T-helper 1 cell treated with Interleukin-12 subunit alpha and Interleukin-12 subunit beta and Interleukin-4 antibody, amounts not matched to agents 30 ng/mL and 1 ng/mL, for 36 hours (primary cell): Measurements from ENCODE around the gene TP53I3. TPM values are rescaled to one million over a fixed set of nuclear protein-coding genes. Genes with fewer than 3 reads are reported as not detected.
"Not testable (repeated sequence)": the region's sequence is repeated elsewhere in the genome, so short reads cannot be mapped to it uniquely, and the experiment has no call there.

Experiments used
- intact Hi-C: fragments of 100-400 bp; cut with micrococcal nuclease; formaldehyde crosslinking; loops from one replicate; pipeline ENCODE4 v1.15.1; 2024
- total RNA-seq: library from RNA; stranded (reverse); gene quantifications from 2 replicates; pipeline ENCODE4 v1.2.3, GENCODE V29; 2022

The TP53I3 gene, protein sequence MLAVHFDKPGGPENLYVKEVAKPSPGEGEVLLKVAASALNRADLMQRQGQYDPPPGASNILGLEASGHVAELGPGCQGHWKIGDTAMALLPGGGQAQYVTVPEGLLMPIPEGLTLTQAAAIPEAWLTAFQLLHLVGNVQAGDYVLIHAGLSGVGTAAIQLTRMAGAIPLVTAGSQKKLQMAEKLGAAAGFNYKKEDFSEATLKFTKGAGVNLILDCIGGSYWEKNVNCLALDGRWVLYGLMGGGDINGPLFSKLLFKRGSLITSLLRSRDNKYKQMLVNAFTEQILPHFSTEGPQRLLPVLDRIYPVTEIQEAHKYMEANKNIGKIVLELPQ
- 0.91 and 1.1 TPM in 2 replicates for total RNA-seq

DNA sequence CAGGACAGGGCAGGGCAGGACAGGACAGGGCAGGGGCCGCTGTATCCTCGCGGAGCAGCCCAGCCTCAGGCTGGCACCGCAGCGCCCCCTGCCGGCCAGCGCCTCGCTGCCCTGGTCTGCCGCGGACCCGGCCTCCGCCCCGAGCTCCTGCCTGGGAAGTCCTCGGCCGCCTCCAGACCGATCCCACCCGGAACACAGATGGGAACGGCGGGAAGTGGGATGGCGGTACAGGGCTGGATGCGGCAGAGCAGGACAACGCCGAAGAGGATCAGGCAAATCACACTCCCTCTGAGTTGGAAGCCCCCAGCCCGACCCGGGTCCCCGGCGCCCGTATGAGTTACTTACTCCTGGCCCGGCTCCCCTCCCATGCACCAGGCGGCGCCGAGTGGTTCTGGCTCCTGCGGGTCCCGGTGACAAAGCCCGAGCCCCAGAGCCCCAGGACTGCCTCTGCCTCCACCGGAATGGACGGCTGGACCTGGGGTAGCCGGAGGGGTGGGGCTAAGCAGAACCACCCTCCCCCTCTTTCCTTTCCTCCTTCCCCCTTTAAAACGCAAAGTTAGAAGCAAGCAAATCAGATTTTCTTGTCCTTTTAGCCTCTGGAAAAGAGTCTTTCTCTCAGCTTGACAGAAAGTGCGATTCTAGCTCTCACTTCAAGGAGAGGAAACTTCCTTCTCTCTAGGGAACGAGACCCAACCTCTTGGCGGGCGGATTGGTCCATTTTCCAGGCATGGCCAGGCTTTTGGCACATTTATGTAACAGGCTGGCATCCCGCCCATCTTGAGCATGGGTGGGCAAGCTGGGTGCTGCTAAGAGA is at the start of gene TP53I3:
Gene TP53I3 (minus strand): TSS at position 449 of the 814 bp plus-strand sequence. CDS start 508 bp downstream, outside the sequence.
- intact Hi-C loops = loop anchor here (1.0 to 2.0 kb wide), 8 partner anchors 8 to 298 kb away; partner anchors contain the start of genes ATAD2B, FAM228B, ITSN2 and PFN4

GRCh38 chr2:24132543-24132942 is 47.9 kb upstream of the TP53I3 start:
- intact Hi-C loops = no loop called here

GRCh38 chr2:24125956-24126355 is 41.3 kb upstream of the TP53I3 start:
- intact Hi-C loops = loop anchor here (2.0 kb wide), 1 partner anchor 199 kb away; the partner anchor contains the start of gene ATAD2B

GRCh38 chr2:24123922-24124580 is 39.4 kb upstream of the TP53I3 start:
- intact Hi-C loops = loop anchor here (1.0 to 2.0 kb wide), 4 partner anchors 39 to 197 kb away; partner anchors contain the start of genes ATAD2B, SF3B6, TP53I3 and WDCP

DNA sequence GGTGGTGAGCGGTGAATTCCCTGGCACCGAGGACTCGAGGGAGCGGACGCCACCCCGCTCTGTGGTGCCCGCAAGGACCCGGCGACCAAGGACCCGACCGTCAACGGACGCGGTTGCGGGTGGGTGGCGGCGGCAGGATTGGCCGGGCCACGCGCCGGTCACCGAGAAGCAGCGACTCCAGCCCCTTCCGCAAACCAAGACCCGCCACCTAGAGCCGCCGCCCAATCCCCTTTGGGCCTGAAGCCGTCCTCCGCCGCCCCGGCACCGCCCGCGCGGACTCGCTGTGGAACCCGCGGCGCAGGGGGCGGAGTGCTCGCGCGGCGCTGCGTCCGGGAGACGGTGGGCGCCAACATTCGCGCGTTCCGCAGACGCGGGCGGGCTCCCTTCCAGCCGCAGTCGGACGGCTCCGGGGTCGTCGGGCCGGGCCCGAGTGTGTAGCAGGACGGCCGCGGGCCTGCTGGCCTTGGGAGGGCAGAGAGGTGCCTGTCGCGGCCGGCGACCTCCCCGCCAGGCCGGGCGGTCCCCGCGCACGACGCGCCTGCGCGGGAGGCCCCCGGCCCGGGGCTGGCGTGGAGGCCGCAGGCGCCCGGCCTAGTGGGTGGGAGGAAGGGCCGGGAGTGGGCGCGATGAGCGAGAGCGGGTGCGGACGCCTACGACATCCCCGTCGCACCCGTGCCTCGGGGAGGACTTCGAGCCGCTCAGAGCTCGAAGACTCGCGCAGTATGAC is 38.7 kb upstream of the TP53I3 start, which contains the start of the genes FAM228B and PFN4:
Gene FAM228B (plus strand): TSS at position 275 of the 727 bp plus-strand sequence. CDS start 893 bp downstream, outside the sequence.
Gene PFN4 (minus strand): TSS at position 140 of the 727 bp plus-strand sequence. CDS start 799 bp downstream, outside the sequence.
- intact Hi-C loops = loop anchor here (1.0 to 2.0 kb wide), 3 partner anchors 39 to 77 kb away; partner anchors contain the start of genes SF3B6, TP53I3 and WDCP

- intact Hi-C loops = loop anchor here (1.0 to 2.0 kb wide), 4 partner anchors 38 to 184 kb away; partner anchors contain the start of genes SF3B6, TP53I3 and WDCP
Measured at GRCh38 chr2:24122366-24123194, 37.9 kb upstream of the TP53I3 start.

- intact Hi-C loops = no loop called here
Measured at GRCh38 chr2:24121469-24121868, 36.8 kb upstream of the TP53I3 start.

- intact Hi-C loops = no loop called here
Measured at GRCh38 chr2:24121066-24121465, 36.4 kb upstream of the TP53I3 start.

GRCh38 chr2:24117902-24118301 is 33.3 kb upstream of the TP53I3 start:
- intact Hi-C loops = no loop called here

GRCh38 chr2:24115057-24115456 is 30.4 kb upstream of the TP53I3 start:
- intact Hi-C loops = no loop called here

- intact Hi-C loops = no loop called here
Measured at GRCh38 chr2:24111407-24111901, 26.8 kb upstream of the TP53I3 start.

DNA sequence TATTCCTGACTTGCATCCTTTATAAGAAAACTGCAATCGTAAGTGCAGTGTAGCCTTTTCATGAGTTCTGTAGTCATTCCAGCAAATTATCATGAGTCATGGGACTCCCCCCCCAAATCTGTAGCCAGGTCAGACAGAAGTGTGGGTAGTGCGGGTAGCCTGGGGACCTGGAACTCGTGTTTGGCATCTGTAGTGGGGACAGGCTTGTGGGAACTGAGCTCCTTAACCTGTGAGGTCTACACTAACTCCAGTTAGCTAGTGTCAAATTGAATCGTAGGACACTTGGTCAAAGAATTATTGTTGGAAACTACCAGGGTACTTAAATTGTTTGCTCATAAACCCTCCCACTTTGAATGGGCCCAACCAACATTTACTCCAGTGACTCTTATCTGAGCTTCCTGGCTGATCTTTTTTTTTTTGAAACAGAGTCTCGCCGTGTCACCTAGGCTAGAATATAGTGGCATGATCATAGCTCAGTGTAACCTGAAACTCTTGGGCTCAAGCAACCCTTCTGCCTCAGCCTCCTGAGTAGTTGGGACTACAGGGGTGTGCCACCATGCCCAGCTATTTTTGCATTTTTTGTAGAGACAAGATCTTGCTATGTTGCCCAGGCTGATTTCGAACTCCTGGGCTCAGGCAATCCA is 26.1 kb upstream of the TP53I3 start:
- intact Hi-C loops = no loop called here

GRCh38 chr2:24109431-24109830 is 24.8 kb upstream of the TP53I3 start:
- intact Hi-C loops = not testable (repeated sequence)

DNA sequence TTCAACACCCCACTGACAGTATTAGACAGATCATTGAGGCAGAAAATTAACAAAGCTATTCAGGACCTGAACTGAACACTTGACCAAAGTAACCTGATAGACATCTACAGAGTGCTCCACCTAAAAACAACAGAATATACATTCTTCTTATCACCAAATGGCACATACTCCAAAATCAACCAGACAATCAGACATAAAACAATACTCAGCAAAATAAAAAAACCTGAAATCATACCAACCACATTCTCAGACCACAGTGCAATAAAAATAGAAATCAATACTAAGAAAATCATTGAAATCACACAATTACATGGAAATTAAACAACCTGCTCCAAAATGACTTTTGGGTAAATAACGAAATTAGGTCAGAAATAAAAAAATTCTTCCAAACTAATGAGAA is 22.7 kb upstream of the TP53I3 start:
- intact Hi-C loops = no loop called here

DNA sequence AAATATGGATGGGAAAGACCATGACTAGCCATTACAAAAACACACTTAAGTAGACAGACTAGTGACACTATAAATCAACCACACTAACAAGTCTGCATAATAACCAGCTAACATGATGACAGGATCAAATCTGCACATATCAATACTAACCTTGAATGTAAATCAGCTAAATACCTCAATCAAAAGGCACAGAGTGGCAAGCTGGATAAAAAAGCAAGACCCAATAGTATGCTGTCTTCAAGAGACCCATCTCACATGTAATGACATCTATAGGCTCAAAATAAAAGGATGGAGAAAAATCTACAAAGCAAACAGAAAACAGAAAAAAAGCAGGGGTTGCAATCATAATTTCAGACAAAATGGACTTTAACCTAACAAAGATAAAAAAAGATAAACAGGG is 22.2 kb upstream of the TP53I3 start:
- intact Hi-C loops = no loop called here

DNA sequence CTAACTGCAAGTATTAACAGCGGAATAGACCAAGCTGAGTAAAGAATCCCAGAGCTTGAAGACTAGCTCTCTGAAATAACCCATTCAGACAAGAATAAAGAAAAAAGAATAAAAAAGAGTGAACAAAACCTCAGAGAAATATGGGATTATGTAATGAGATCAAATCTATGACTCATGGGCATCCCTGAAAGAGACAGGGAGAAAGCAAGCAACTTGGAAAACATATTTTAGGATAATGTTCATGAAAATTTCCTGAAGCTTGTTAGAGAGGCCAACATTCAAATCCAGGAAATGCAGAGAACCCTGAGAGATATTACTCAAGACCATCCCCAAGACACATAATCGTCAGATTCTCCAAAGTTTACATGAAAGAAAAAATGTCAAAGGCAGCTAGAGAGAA is 21.2 kb upstream of the TP53I3 start:
- intact Hi-C loops = no loop called here

- intact Hi-C loops = no loop called here
Measured at GRCh38 chr2:24104906-24105305, 20.3 kb upstream of the TP53I3 start.

- intact Hi-C loops = no loop called here
Measured at GRCh38 chr2:24104110-24104650, 19.5 kb upstream of the TP53I3 start.

DNA sequence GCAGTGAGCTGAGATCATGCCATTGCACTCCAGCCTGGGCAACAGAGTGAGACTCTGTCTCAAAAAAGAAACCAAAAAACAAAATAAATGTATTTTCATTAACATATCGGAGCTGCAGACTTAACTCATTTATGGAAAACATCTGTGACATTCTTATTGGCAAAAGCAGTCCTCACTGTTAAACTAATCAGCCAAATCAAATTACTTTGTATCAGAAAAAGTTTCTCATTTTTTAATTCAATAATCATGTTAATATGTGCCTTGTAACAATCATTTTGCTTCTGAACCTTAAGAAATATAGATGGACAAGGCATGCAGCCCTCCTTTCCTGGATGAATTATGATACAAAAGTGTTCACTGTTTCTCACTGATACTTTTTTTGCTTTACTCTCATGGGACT is 18.0 kb upstream of the TP53I3 start:
- intact Hi-C loops = no loop called here
